Calu3 (cell line): ENCODE data around the gene HYDIN. TPM values are rescaled to one million over a fixed set of nuclear protein-coding genes. Genes with fewer than 3 reads are reported as not detected.

Experiments used
- Bru-seq: library from RNA; stranded (reverse); fragments of 400-500 nt; gene quantifications from one replicate; lab custom pipeline; 2021; lab: Mats Ljungman, UMichigan
- BruChase-seq, 2 experiments: library from RNA; stranded (reverse); fragments of 400-500 nt; gene quantifications; one replicate each; lab custom pipeline; 2021; lab: Mats Ljungman, UMichigan
- BruUV-seq: library from RNA; stranded (reverse); fragments of 400-500 nt; replicated peaks from 2 replicates; lab custom pipeline; 2021; lab: Mats Ljungman, UMichigan
- CTCF ChIA-PET: fragments of 300-600 bp; sonication (Branson Sonifier 250); formaldehyde crosslinking; loops from one replicate; lab custom pipeline; 2022; ENCODE audit warnings: antibody characterized with exemption; lab: Charles Lee
- DNase-seq: peaks from one replicate; pipeline ENCODE4 v3.0.0; 2022
- H3K27ac Mint-ChIP-seq: one replicate; pipeline ENCODE4 v1.8.0; 2022; ENCODE audit warnings: mixed read lengths; ENCODE audit not compliant: unreplicated experiment
- H3K27me3 Mint-ChIP-seq: one replicate; pipeline ENCODE4 v1.8.0; 2022; ENCODE audit warnings: mixed read lengths; ENCODE audit not compliant: unreplicated experiment
- H3K36me3 Mint-ChIP-seq: one replicate; pipeline ENCODE4 v1.8.0; 2022; ENCODE audit warnings: mild to moderate bottlenecking, moderate library complexity, mixed read lengths; ENCODE audit not compliant: insufficient read depth, unreplicated experiment
- H3K4me1 Mint-ChIP-seq: one replicate; pipeline ENCODE4 v1.8.0; 2022; ENCODE audit warnings: mild to moderate bottlenecking, low read depth, mixed read lengths; ENCODE audit not compliant: unreplicated experiment
- H3K4me3 Mint-ChIP-seq: one replicate; pipeline ENCODE4 v1.8.0; 2022; ENCODE audit warnings: mild to moderate bottlenecking, low read depth, moderate library complexity, mixed read lengths; ENCODE audit not compliant: unreplicated experiment
- H3K9me3 Mint-ChIP-seq: one replicate; pipeline ENCODE4 v1.8.0; 2022; ENCODE audit warnings: low read depth, mixed read lengths; ENCODE audit not compliant: unreplicated experiment
- CTCF ChIP-seq: fragments of 200-600 bp; IDR thresholded peaks from one replicate; pipeline ENCODE4 v1.8.0; 2022; ENCODE audit warnings: antibody characterized with exemption; ENCODE audit not compliant: unreplicated experiment
- intact Hi-C: fragments of 100-400 bp; cut with micrococcal nuclease; formaldehyde crosslinking; loops from one replicate; pipeline ENCODE4 v1.10.0; 2022; ENCODE audit not compliant: unreplicated experiment
- long read RNA-seq: library from polyadenylated mRNA; stranded (forward); transcript quantifications from one replicate; pipeline ENCODE4 v2.0.0, GENCODE V29; 2022
- total RNA-seq: library from RNA; stranded (reverse); gene quantifications from 2 replicates; pipeline ENCODE4 v1.2.3, GENCODE V29; 2022

Gene HYDIN
- total RNA-seq = 2.9 and 3.8 TPM in 2 replicates
- percentile 31 among the genes with signal in this experiment for Bru-seq, nascent RNA
- percentile 23 among the genes with signal in this experiment for BruChase-seq, experiment 1, labeled RNA remaining after a 6-hour chase
- BruChase-seq, experiment 2, labeled RNA remaining after a 2-hour chase = percentile 21 among the genes with signal in this experiment
- long read RNA-seq, partial matches to known transcripts = 0 of 2 reads
- long read RNA-seq, other reads (novel, unspliced or antisense) = 2 of 2 reads

DNA sequence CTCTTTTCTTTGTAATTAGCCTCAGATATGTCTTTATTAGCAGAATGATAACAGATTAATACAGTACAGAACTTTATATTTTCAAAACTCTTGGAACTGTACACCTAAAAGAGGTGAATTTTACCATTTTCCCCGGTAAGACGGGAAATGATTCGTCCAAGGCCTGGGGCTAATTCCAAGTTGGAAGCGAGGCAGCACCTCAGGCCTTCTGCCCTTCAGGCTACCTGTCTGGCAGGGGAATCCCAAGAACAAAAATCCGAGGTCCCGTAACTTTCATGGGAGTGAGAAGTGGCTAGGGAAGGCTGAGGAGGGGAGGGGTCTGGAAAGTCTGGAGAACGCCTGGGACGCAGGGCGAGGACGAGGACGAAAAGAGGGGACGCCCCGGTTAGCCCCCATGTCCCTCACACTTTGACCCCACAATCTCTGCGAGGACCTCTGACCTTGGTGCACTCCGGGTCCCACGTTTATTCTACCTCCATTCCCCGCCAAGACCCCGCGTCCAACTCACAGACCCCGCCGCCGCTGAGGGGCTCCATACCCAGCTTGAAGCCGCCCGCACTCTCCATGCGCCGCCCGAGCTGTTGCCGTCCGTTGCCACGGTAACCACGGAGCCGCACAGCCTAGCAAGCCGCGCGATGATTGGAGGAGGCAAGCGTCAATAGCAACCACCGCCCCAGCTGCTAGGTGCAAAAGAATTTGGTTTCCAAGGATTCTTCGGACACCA is at the start of gene HYDIN:
TSS of gene HYDIN (minus strand) at position 601 of the 724 bp plus-strand sequence. CDS start 43,827 bp downstream, outside the sequence.
- Mint-ChIP-seq H3K4me1 (peaks cover 13% of the 10 kb centered on the region), H3K36me3 (peaks cover 9% of the 10 kb centered on the region), H3K27me3 (peaks cover 11% of the 10 kb centered on the region), H3K4me3 (peak within 1 kb of the TSS; percentile 91), H3K9me3 (peaks cover 8% of the 10 kb centered on the region), H3K27ac (peak within 1 kb of the TSS; percentile 94)
- DNase-seq = peak; percentile 94
- BruUV-seq = TSS peak; percentile 47
- CTCF ChIA-PET = interaction anchor here (1.1 kb wide), 1 partner anchor 82 kb away, joined by 4 read pairs; no protein-coding TSS in a partner anchor
- intact Hi-C loops = loop anchor here (5.0 kb wide), 1 partner anchor 57 kb away; the partner anchor contains the start of gene CMTR2
- TF ChIP-seq CTCF = no peak

GRCh38 chr16:71276589-71277334 is 46.2 kb upstream of the HYDIN start:
- intact Hi-C loops = no loop called here
- no peak for TF ChIP-seq CTCF
- no peaks in the 10 kb centered on the region for H3K36me3 Mint-ChIP-seq
- H3K27me3 Mint-ChIP-seq = no peaks in the 10 kb centered on the region
- no peak overlapping the region for H3K27ac Mint-ChIP-seq
- H3K4me3 Mint-ChIP-seq = no peak overlapping the region
- peaks cover 10% of the 10 kb centered on the region for H3K9me3 Mint-ChIP-seq
- no peak for DNase-seq
- CTCF ChIA-PET = interaction anchor here (0.6 kb wide), 1 partner anchor 1377 kb away, joined by 3 read pairs; no protein-coding TSS in a partner anchor
- BruUV-seq = no TSS peak
- H3K4me1 Mint-ChIP-seq = no peaks in the 10 kb centered on the region

- DNase-seq = no peak
- Mint-ChIP-seq H3K27ac (no peak overlapping the region), H3K4me1 (no peaks in the 10 kb centered on the region), H3K27me3 (no peaks in the 10 kb centered on the region), H3K36me3 (no peaks in the 10 kb centered on the region), H3K4me3 (no peak overlapping the region), H3K9me3 (peaks cover 10% of the 10 kb centered on the region)
- no peak for TF ChIP-seq CTCF
- no TSS peak for BruUV-seq
- CTCF ChIA-PET = no interaction called here
- intact Hi-C loops = no loop called here
These were observed 42.9 kb upstream of the HYDIN start for GRCh38 chr16:71273384-71273783.

- no peak for TF ChIP-seq CTCF
- no peaks in the 10 kb centered on the region for H3K4me1 Mint-ChIP-seq
- no peaks in the 10 kb centered on the region for H3K36me3 Mint-ChIP-seq
- CTCF ChIA-PET = no interaction called here
- no peaks in the 10 kb centered on the region for H3K9me3 Mint-ChIP-seq
- intact Hi-C loops = no loop called here
- no peak for DNase-seq
- no peak overlapping the region for H3K4me3 Mint-ChIP-seq
- peaks cover 34% of the 10 kb centered on the region for H3K27me3 Mint-ChIP-seq
- no TSS peak for BruUV-seq
- no peak overlapping the region for H3K27ac Mint-ChIP-seq
These were observed 33.8 kb upstream of the HYDIN start for GRCh38 chr16:71264299-71264698.
